SK-N-SH (cell line): ENCODE data around the gene RMND1. TPM values are rescaled to one million over a fixed set of nuclear protein-coding genes. Genes with fewer than 3 reads are reported as not detected.

Experiments
- CTCF ChIA-PET: fragments of 300-600, 350-600 bp; formaldehyde crosslinking; extraction: SDS; loops from one replicate; lab custom pipeline; 2021; lab: Yijun Ruan, JAX
- POLR2A ChIA-PET: fragments of 350-600 bp; sonication (Branson Sonifier 250); formaldehyde crosslinking; extraction: SDS; loops from one replicate; lab custom pipeline; 2020; ENCODE audit warnings: antibody characterized with exemption, inconsistent platforms; lab: Yijun Ruan, JAX
- DNase-seq: peaks from one replicate; pipeline ENCODE4 v3.0.0; 2012
- H2AFZ ChIP-seq: fragments of 200-600 bp; sonication (generic); 2 replicates; pipeline ENCODE4 v1.8.1; 2016; ENCODE audit warnings: antibody characterized with exemption, mild to moderate bottlenecking, low read depth
- H3F3A ChIP-seq: fragments of 200-600 bp; sonication (generic); replicated peaks from 2 replicates; pipeline ENCODE3; 2016; ENCODE audit warnings: antibody characterized with exemption, mild to moderate bottlenecking; ENCODE audit not compliant: insufficient read depth
- H3K27ac ChIP-seq, 2 experiments: fragments of 200-500 bp in 1 of 2; fragments of 200-600 bp in 1 of 2; sonication (Bioruptor generic) in 1 of 2; sonication (generic), shearing (Covaris generic) in 1 of 2; 2 replicates each; pipeline versions ENCODE4 v1.5.1 to v1.6.1; 2014 to 2016; ENCODE audit warnings: low read depth in 2 of 2, inconsistent platforms in 1 of 2, low read length in 1 of 2, mild to moderate bottlenecking in 1 of 2, mixed read lengths in 1 of 2
- H3K27me3 ChIP-seq: fragments of 200-600 bp; sonication (generic), shearing (Covaris generic); 2 replicates; pipeline ENCODE4 v1.6.1; 2016; ENCODE audit warnings: mixed run types; ENCODE audit not compliant: insufficient read depth
- H3K36me3 ChIP-seq, 2 experiments: fragments of 200-500 bp in 1 of 2; fragments of 200-600 bp in 1 of 2; sonication (Bioruptor generic) in 1 of 2; sonication (generic) in 1 of 2; replicated peaks in 1 of 2; 2 replicates each; pipeline versions ENCODE3 to v1.5.1; 2014 to 2016; ENCODE audit warnings: low read length in 1 of 2, mild to moderate bottlenecking in 1 of 2; ENCODE audit not compliant: insufficient read depth in 2 of 2, control insufficient read depth in 1 of 2
- H3K4me1 ChIP-seq, 2 experiments: fragments of 200-500 bp in 1 of 2; fragments of 200-600 bp in 1 of 2; sonication (Bioruptor generic) in 1 of 2; sonication (generic), shearing (Covaris generic) in 1 of 2; 2 replicates each; pipeline versions ENCODE4 v1.5.1 to v1.6.1; 2014 to 2016; ENCODE audit warnings: low read depth in 1 of 2, low read length in 1 of 2, mixed run types in 1 of 2; ENCODE audit not compliant: insufficient read depth in 2 of 2, control insufficient read depth in 1 of 2
- H3K4me2 ChIP-seq: fragments of 200-600 bp; sonication (generic), shearing (Covaris generic); 2 replicates; pipeline ENCODE4 v1.6.1; 2017; ENCODE audit warnings: mixed run types
- H3K4me3 ChIP-seq, 2 experiments: fragments of 200-500 bp in 1 of 2; fragments of 200-600 bp in 1 of 2; sonication (Bioruptor generic) in 1 of 2; sonication (generic), shearing (Covaris generic) in 1 of 2; 2 replicates each; pipeline versions ENCODE4 v1.5.1 to v1.8.1; 2014 to 2016; ENCODE audit warnings: low read depth in 2 of 2, inconsistent platforms in 1 of 2, low read length in 1 of 2, mild to moderate bottlenecking in 1 of 2, mixed read lengths in 1 of 2, moderate library complexity in 1 of 2
- H3K79me2 ChIP-seq: fragments of 200-600 bp; sonication (generic); 2 replicates; pipeline ENCODE4 v1.8.1; 2017; ENCODE audit warnings: mild to moderate bottlenecking; ENCODE audit not compliant: insufficient read depth
- H3K9ac ChIP-seq: fragments of 200-600 bp; sonication (generic); 2 replicates; pipeline ENCODE4 v1.6.1; 2017; ENCODE audit warnings: mixed run types
- H3K9me2 ChIP-seq: fragments of 200-600 bp; sonication (generic); 2 replicates; pipeline ENCODE4 v1.6.1; 2017; ENCODE audit warnings: mixed run types
- H3K9me3 ChIP-seq: fragments of 200-600 bp; sonication (generic); 2 replicates; pipeline ENCODE4 v1.6.1; 2017; ENCODE audit warnings: mixed run types, mild to moderate bottlenecking, moderate library complexity
- H4K20me1 ChIP-seq: fragments of 200-600 bp; sonication (generic); 2 replicates; pipeline ENCODE4 v1.6.1; 2017; ENCODE audit warnings: mild to moderate bottlenecking, mixed run types; ENCODE audit not compliant: insufficient read depth
- ELF1 ChIP-seq: IDR thresholded peaks from 2 replicates; pipeline ENCODE4 v1.4.0; 2012
- EZH2phosphoT487 ChIP-seq: fragments of 200-600 bp; sonication (generic); IDR thresholded peaks from 2 replicates; pipeline ENCODE4 v1.6.1; 2017; ENCODE audit warnings: low read depth, mixed run types, mild to moderate bottlenecking, antibody characterized with exemption, moderate library complexity, borderline replicate concordance
- FOSL2 ChIP-seq: IDR thresholded peaks from 2 replicates; pipeline ENCODE4 v1.4.0; 2012; ENCODE audit warnings: low read depth, mild to moderate bottlenecking, moderate library complexity, borderline replicate concordance
- GABPA ChIP-seq: IDR thresholded peaks from 2 replicates; pipeline ENCODE4 v1.4.0; 2012; ENCODE audit warnings: low read depth, mild to moderate bottlenecking
- JUND ChIP-seq: IDR thresholded peaks from 2 replicates; pipeline ENCODE4 v1.4.0; 2012
- NFIC ChIP-seq: IDR thresholded peaks from 2 replicates; pipeline ENCODE4 v1.4.0; 2012; ENCODE audit warnings: borderline replicate concordance
- NRF1 ChIP-seq: IDR thresholded peaks from 2 replicates; pipeline ENCODE4 v1.6.1; 2012; ENCODE audit warnings: low read depth, mild to moderate bottlenecking, low read length
- RAD21 ChIP-seq: IDR thresholded peaks from 2 replicates; pipeline ENCODE4 v1.6.1; 2012; ENCODE audit warnings: mild to moderate bottlenecking, low read length
- RFX5 ChIP-seq: IDR thresholded peaks from 2 replicates; pipeline ENCODE4 v1.6.1; 2012; ENCODE audit warnings: mild to moderate bottlenecking, improper control_type of control experiment, low read length
- RXRA ChIP-seq: IDR thresholded peaks from 2 replicates; pipeline ENCODE4 v1.4.0; 2012; ENCODE audit warnings: low read depth, mild to moderate bottlenecking, borderline replicate concordance
- SIN3A ChIP-seq: IDR thresholded peaks from 2 replicates; pipeline ENCODE4 v1.6.1; 2012; ENCODE audit warnings: low read depth, mild to moderate bottlenecking, low read length, moderate library complexity, borderline replicate concordance
- SMC3 ChIP-seq: IDR thresholded peaks from 2 replicates; pipeline ENCODE4 v1.6.1; 2012; ENCODE audit warnings: low read depth, low read length, improper control_type of control experiment
- TAF1 ChIP-seq: IDR thresholded peaks from 2 replicates; pipeline ENCODE4 v1.6.1; 2012; ENCODE audit warnings: low read depth, mild to moderate bottlenecking, low read length, moderate library complexity, borderline replicate concordance
- YY1 ChIP-seq: IDR thresholded peaks from 2 replicates; pipeline ENCODE4 v1.4.0; 2012; ENCODE audit warnings: low read depth, mild to moderate bottlenecking
- WGBS: methylation state at CpG from one replicate; pipeline ENCODE4 v1.1.6; 2017; ENCODE audit warnings: low lambda C conversion rate; 5-methylcytosine and 5-hydroxymethylcytosine counted together
- polyA plus RNA-seq, 3 experiments: library from polyadenylated mRNA; depleted of rRNA; stranded (reverse); fragments of >200 nt; gene quantifications; 2 replicates each; pipeline ENCODE4 v1.2.3, GENCODE V29; 2012
- TF ChIP-seq, protein P1 (sequence below): fragments of 150-350 bp; IDR thresholded peaks from 2 replicates; pipeline ENCODE4 v1.6.1; 2016; ENCODE audit warnings: mild to moderate bottlenecking, low read depth, low read length
- TF ChIP-seq, protein P2 (sequence below): fragments of 150-350 bp; IDR thresholded peaks from 2 replicates; pipeline ENCODE4 v1.6.1; 2017; ENCODE audit warnings: antibody characterized with exemption, low read length, low read depth, borderline replicate concordance
- TF ChIP-seq, protein P3 (sequence below): IDR thresholded peaks from 2 replicates; pipeline ENCODE4; 2012
- TF ChIP-seq, protein P4 (sequence below): IDR thresholded peaks from 2 replicates; pipeline ENCODE4 v1.4.0; 2012; ENCODE audit warnings: low read depth

The RMND1 gene
- polyA plus RNA-seq, 1 of the 3 experiments (the other 2 are of a cell fraction) = 14.8 TPM

DNA sequence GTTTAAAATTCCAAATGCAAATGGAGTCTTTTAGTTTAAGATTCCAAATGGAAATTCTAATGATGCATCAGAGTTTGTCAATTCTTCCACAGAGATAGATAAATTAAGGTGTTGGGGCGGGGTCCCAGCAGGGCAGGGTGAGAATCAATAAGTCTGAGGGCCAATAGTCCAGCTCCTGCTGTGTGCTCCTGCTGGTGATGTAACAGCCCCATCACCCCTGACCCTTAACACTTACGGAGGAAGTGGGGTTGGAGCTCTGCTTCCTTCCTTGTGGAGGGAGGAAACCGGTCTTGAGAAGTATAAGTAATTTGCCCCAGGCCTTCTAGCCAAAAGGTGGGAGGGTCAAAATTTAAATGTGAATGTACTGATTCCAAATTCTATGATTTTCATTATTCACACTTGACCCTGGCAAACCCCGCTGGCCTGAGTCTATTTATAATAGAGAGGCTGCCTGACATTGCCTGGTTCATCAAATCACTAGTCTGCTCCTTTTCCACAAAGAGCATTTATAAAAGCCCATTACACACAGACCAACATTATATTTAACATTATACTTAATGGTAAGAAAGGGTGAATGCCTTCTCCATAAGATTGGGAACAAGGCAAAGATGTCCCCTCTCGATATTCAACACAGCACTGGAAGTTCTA is 77.8 kb downstream of the RMND1 start:
- POLR2A ChIA-PET = interaction anchor here (1.2 to 1.6 kb wide), 2 partner anchors 14 to 16 kb away, joined by 3 to 6 read pairs; no protein-coding TSS in a partner anchor
- TF ChIP-seq EZH2phosphoT487 (no peak), JUND (no peak), NFIC (no peak), RXRA (no peak), FOSL2 (no peak), SMC3 (no peak), GABPA (no peak), RAD21 (no peak), ELF1 (no peak), YY1 (no peak), RFX5 (no peak), NRF1 (no peak), SIN3A (no peak), TAF1 (no peak)
- TF ChIP-seq, protein P1, sequence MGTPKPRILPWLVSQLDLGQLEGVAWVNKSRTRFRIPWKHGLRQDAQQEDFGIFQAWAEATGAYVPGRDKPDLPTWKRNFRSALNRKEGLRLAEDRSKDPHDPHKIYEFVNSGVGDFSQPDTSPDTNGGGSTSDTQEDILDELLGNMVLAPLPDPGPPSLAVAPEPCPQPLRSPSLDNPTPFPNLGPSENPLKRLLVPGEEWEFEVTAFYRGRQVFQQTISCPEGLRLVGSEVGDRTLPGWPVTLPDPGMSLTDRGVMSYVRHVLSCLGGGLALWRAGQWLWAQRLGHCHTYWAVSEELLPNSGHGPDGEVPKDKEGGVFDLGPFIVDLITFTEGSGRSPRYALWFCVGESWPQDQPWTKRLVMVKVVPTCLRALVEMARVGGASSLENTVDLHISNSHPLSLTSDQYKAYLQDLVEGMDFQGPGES = no peak
- TF ChIP-seq, protein P2, sequence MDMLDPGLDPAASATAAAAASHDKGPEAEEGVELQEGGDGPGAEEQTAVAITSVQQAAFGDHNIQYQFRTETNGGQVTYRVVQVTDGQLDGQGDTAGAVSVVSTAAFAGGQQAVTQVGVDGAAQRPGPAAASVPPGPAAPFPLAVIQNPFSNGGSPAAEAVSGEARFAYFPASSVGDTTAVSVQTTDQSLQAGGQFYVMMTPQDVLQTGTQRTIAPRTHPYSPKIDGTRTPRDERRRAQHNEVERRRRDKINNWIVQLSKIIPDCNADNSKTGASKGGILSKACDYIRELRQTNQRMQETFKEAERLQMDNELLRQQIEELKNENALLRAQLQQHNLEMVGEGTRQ = no peak
- TF ChIP-seq, protein P3, sequence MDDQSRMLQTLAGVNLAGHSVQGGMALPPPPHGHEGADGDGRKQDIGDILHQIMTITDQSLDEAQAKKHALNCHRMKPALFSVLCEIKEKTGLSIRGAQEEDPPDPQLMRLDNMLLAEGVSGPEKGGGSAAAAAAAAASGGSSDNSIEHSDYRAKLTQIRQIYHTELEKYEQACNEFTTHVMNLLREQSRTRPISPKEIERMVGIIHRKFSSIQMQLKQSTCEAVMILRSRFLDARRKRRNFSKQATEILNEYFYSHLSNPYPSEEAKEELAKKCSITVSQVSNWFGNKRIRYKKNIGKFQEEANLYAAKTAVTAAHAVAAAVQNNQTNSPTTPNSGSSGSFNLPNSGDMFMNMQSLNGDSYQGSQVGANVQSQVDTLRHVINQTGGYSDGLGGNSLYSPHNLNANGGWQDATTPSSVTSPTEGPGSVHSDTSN = no peak
- TF ChIP-seq, protein P4, sequence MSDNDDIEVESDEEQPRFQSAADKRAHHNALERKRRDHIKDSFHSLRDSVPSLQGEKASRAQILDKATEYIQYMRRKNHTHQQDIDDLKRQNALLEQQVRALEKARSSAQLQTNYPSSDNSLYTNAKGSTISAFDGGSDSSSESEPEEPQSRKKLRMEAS = no peak
- TF ChIP-seq, all 33 proteins: peak for 0
- no peak overlapping the region for H2AFZ ChIP-seq
- peaks cover 18% of the 10 kb centered on the region for H3F3A ChIP-seq
- 96% methylated on average over 5 of the region's 5 CpGs for WGBS
- peaks cover 10 to 18% of the 10 kb centered on the region in 2 experiments for H3K36me3 ChIP-seq
- CTCF ChIA-PET = interaction anchor here (0.6 to 1.5 kb wide), 2 partner anchors 50 to 1052 kb away, joined by 3 to 4 read pairs; no protein-coding TSS in a partner anchor
- H3K9me3 ChIP-seq = no peaks in the 10 kb centered on the region
- H3K27ac ChIP-seq = 0 out of 4 replicates have a peak overlapping the region, but pooled peaks of 1 of the 2 experiments have one; percentile 8
- no peaks in the 10 kb centered on the region for H3K9me2 ChIP-seq
- peaks cover 53% of the 10 kb centered on the region for H3K79me2 ChIP-seq
- H3K9ac ChIP-seq = no peak overlapping the region
- DNase-seq = no peak
- no peaks in the 10 kb centered on the region for H4K20me1 ChIP-seq
- no peak overlapping the region for H3K4me3 ChIP-seq
- H3K4me1 ChIP-seq = peaks cover 0 to 11% of the 10 kb centered on the region in 2 experiments; a peak in 2 of 4 replicates
- no peak overlapping the region for H3K4me2 ChIP-seq
- H3K27me3 ChIP-seq = no peaks in the 10 kb centered on the region
